GM10266 (cell line): Measurements from ENCODE around the gene FASTK.

ENCODE experiments used
- DNase-seq: peaks from one replicate; pipeline ENCODE4 v3.0.0; 2012; ENCODE audit errors: extremely low spot score
- CTCF ChIP-seq: IDR thresholded peaks from 2 replicates; pipeline ENCODE4 v1.5.1; 2012; ENCODE audit warnings: mild to moderate bottlenecking, low read depth; ENCODE audit not compliant: control insufficient read depth, insufficient read depth; ENCODE audit errors: missing control alignments

The FASTK gene

DNA sequence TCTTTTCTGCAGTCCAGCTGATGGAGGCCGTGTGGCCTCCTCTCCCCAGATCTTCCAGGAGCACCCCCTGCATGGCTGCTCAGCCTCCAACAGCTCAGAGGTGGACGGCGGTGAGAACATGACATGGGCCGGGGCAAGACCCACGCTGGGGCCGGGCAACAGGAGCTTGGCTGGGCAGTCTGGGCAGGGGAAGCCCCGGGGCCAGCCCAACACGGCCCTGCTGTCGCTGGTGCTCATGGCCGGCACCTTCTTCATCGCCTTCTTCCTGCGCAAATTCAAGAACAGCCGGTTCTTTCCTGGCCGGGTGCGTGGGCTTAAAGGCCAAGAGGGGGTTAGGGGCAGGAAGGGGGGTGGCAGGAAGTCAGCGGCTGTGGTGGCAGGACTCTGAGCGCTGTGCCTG lies 6.6 kb downstream of the FASTK start:
- TF ChIP-seq CTCF: no peak
- DNase-seq: no peak

GRCh38 chr7:151071032-151071866 lies 9.4 kb downstream of the FASTK start:
- TF ChIP-seq CTCF: no peak
- DNase-seq: no peak

- TF ChIP-seq CTCF: no peak
- DNase-seq: no peak
These were observed 10.0 kb downstream of the FASTK start for GRCh38 chr7:151070574-151070960.

DNA sequence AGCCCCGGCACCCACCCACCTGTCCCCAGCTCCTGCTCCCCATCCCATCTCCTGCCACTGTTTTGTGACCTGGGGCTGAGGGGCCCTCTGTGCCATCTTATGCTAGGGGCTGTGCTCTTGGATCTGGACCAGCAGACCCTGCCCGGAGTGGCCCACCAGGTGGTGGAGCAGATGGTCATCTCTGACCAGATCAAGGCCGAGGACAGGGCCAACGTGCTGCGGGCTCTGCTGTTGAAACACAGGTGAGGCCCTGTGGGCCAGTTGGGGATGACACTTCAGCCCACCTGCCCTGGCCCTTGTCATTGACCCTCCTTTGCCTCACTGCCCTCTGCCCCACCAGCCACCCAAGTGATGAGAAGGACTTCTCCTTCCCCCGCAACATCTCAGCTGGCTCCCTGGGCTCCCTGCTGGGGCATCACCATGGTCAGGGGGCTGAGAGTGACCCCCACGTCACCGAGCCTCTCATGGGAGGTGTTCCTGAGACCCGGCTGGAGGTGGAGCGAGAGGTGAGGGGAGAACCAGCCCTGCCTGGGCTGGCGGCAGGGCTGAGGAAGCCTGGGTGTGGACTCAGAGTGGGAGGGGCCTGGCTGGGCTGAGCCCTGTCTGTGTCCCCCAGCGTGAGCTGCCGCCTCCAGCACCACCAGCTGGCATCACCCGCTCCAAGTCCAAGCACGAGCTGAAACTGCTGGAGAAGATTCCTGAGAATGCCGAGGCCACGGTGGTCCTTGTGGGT lies 10.6 kb downstream of the FASTK start:
- no peak for DNase-seq
- TF ChIP-seq CTCF: no peak

GRCh38 chr7:151068069-151068773 lies 12.4 kb downstream of the FASTK start:
- TF ChIP-seq CTCF: no peak
- no peak for DNase-seq

DNA sequence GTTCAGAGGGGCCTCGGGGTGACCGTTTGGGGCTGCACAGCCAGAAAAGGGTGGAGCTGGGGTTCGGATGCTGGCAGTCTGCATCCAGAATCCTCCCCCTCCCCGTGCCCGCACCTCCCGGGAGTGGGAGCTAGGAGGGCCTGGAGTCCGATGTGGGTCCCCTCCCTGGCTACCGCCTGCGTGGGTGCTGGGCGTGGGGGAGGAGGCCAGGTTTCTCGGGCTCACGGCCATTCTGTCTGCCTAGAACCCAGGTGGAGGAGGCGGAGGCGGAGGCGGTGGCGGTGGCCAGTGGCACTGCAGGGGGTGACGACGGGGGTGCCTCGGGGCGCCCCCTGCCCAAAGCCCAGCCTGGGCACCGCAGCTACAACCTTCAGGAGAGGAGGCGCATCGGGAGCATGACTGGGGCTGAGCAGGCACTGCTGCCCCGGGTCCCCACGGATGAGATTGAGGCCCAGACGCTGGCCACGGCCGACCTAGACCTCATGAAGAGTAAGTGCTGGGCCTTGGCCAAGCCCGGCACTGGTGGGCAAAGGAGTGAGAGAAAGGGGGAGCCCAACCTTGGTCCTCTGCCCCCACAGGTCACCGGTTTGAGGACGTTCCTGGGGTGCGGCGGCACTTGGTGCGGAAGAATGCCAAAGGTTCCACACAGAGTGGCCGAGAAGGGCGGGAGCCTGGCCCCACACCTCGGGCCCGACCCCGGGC lies 14.2 kb downstream of the FASTK start:
- no peak for TF ChIP-seq CTCF
- DNase-seq: no peak
